Pancreas (tissue), 10 donors: ENCODE results near the gene KIF18A. TPM values are rescaled to one million over a fixed set of nuclear protein-coding genes. Genes with fewer than 3 reads are reported as not detected.

Source experiments
- ATAC-seq, 4 donors: fragments of 200-7000 bp; cut with Tn5 transposase; one replicate each; pipeline versions ENCODE4 v1.8.0 to v1.9.1; 2020; ENCODE audit warnings: mild to moderate bottlenecking in 4 of 4, moderate library complexity in 4 of 4
- DNase-seq, 6 donors: peaks; one replicate each; pipeline ENCODE4 v3.0.0-alpha.2; 2020
- FAIRE-seq: peaks from 2 replicates; lab custom pipeline; 2012; peaks lifted over from hg19 to GRCh38; lab: Jason Lieb, UNC
- H3K27ac ChIP-seq, 4 donors: fragments of 200-600 bp; sonication (generic); 1 replicate in 3 of 4; 2 replicates in 1 of 4; pipeline versions ENCODE4 v1.5.0 to v1.8.0; 2020
- H3K27me3 ChIP-seq, 4 donors: fragments of 200-600 bp; one replicate each; pipeline ENCODE4 v1.8.0; 2021
- H3K36me3 ChIP-seq, 3 donors: fragments of 200-600 bp; sonication (generic) in 1 of 3; one replicate each; pipeline versions ENCODE4 v1.5.0 to v1.8.0; 2020 to 2021
- H3K4me1 ChIP-seq, 3 donors: fragments of 200-600 bp; one replicate each; pipeline ENCODE4 v1.8.0; 2021
- H3K4me3 ChIP-seq, 4 donors: fragments of 200-600 bp; sonication (generic) in 2 of 4; one replicate each; pipeline versions ENCODE4 v1.5.0 to v1.8.0; 2020 to 2021
- H3K9me3 ChIP-seq, 4 donors: fragments of 200-600 bp; one replicate each; pipeline ENCODE4 v1.8.0; 2021
- WGBS, 2 donors: extraction: QIAGEN DNeasy Blood & Tissue Kit; methylation state at CpG; one replicate each; pipeline ENCODE4 v1.1.7; 2013; 5-methylcytosine and 5-hydroxymethylcytosine counted together
- intact Hi-C, 3 donors: fragments of 100-400 bp; cut with DNase I; formaldehyde crosslinking; loops; one replicate each; pipeline versions ENCODE4 v1.11.1 to v1.14.2; 2022
- polyA plus RNA-seq, 2 donors: library from polyadenylated mRNA; stranded (reverse); fragments of 200-250 nt; gene quantifications; one replicate each; pipeline ENCODE4 v1.2.3, GENCODE V29; 2013
- total RNA-seq, 6 donors: library from RNA; stranded (reverse); fragmentation: NEBNext Ultra II Directional in 4 of 6; extraction: Animal tissue kit (Norgen Biotek cat#: 25700) in 4 of 6; gene quantifications; one replicate each; pipeline versions ENCODE4 v1.2.1 to v1.2.4, GENCODE V29; 2021 to 2023
- TF ChIP-seq, protein P1 (sequence below), 4 donors: fragments of 200-600 bp; sonication (generic) in 3 of 4; IDR thresholded peaks; one replicate each; pipeline versions ENCODE4 v1.5.0 to v1.8.0; 2021; ENCODE audit warnings: antibody characterized with exemption in 4 of 4
- donor health status: healthy with polysubstance abuse.
- donor health status: DM: no; HTN: no; CAD: no; lungs with moderate emphysema.
- donor health status: DM: no; HTN: no; CAD: no.
- donor health status: control.
- donor health status: control.
- donor health status: Bipolar disorder and iron deficiency.
- donor health status: DM: yes; HTN: yes; CAD: no.
- donor health status: DM: no; HTN: no; CAD: no.
- donor health status: DM: no; HTN: no; CAD: no.
- donor health status: DM: yes; HTN: yes; CAD: no.

The KIF18A gene
- total and polyA plus RNA-seq, 8 donors = 0.04 to 1.1 (median 0.29) TPM; not detected in 1

DNA sequence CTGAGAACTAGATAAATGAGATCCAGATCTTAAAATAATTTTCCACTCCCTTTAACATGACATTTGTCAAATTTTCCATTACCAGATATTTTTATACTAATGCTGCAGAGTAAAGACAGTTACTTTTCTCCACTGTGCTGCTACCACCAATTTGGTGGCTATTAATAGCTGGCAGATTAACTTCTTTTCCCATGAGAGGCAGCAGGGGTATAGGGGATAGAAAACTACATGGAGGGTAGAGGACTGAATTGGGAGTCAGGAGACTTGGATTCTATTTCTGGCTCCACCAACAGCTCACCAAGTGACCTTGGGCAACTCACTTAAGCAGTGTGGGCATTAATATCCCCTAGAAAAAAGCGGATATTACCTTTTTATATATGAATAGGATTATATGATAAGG is 69.2 kb downstream of the KIF18A start:
- 83% methylated on average over 1 of the region's 1 CpG for WGBS, 2 donors
- H3K4me1 ChIP-seq = no peaks in the 10 kb centered on the region
- no peak for DNase-seq
- H3K27me3 ChIP-seq = no peaks in the 10 kb centered on the region
- no peaks in the 10 kb centered on the region for H3K36me3 ChIP-seq
- no peaks in the 10 kb centered on the region for H3K9me3 ChIP-seq
- TF ChIP-seq, protein P1, sequence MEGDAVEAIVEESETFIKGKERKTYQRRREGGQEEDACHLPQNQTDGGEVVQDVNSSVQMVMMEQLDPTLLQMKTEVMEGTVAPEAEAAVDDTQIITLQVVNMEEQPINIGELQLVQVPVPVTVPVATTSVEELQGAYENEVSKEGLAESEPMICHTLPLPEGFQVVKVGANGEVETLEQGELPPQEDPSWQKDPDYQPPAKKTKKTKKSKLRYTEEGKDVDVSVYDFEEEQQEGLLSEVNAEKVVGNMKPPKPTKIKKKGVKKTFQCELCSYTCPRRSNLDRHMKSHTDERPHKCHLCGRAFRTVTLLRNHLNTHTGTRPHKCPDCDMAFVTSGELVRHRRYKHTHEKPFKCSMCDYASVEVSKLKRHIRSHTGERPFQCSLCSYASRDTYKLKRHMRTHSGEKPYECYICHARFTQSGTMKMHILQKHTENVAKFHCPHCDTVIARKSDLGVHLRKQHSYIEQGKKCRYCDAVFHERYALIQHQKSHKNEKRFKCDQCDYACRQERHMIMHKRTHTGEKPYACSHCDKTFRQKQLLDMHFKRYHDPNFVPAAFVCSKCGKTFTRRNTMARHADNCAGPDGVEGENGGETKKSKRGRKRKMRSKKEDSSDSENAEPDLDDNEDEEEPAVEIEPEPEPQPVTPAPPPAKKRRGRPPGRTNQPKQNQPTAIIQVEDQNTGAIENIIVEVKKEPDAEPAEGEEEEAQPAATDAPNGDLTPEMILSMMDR (IDR thresholded peaks at IDR 0.05) = no peak
- no peak overlapping the region for H3K4me3 ChIP-seq
- H3K27ac ChIP-seq = no peak overlapping the region
- ATAC-seq = no peak
- FAIRE-seq = no peak
- intact Hi-C loops = no loop called here

- TF ChIP-seq, protein P1 (IDR thresholded peaks at IDR 0.05) = no peak
- ATAC-seq (no peak), FAIRE-seq (no peak), DNase-seq (no peak)
- intact Hi-C loops = no loop called here
- Histone ChIP-seq H3K27ac (no peak overlapping the region), H3K4me3 (no peak overlapping the region), H3K9me3 (no peaks in the 10 kb centered on the region), H3K4me1 (no peaks in the 10 kb centered on the region), H3K36me3 (no peaks in the 10 kb centered on the region), H3K27me3 (no peaks in the 10 kb centered on the region)
- WGBS, 2 donors = 63 to 72% methylated on average over 2 of the region's 2 CpGs
Observed at GRCh38 chr11:28026634-28027290, 81.2 kb downstream of the KIF18A start.

GRCh38 chr11:28017816-28018215 is 90.1 kb downstream of the KIF18A start:
- no peaks in the 10 kb centered on the region for H3K27me3 ChIP-seq
- H3K36me3 ChIP-seq = no peaks in the 10 kb centered on the region
- H3K27ac ChIP-seq = no peak overlapping the region
- FAIRE-seq (no peak), ATAC-seq (no peak), DNase-seq (no peak)
- TF ChIP-seq, protein P1 (IDR thresholded peaks at IDR 0.05) = no peak
- intact Hi-C loops = no loop called here
- no peaks in the 10 kb centered on the region for H3K9me3 ChIP-seq
- no peaks in the 10 kb centered on the region for H3K4me1 ChIP-seq
- 88 to 96% methylated on average over 2 of the region's 2 CpGs for WGBS, 2 donors
- no peak overlapping the region for H3K4me3 ChIP-seq

GRCh38 chr11:28011813-28012212 is 96.1 kb downstream of the KIF18A start:
- Histone ChIP-seq H3K27ac (no peak overlapping the region), H3K9me3 (no peaks in the 10 kb centered on the region), H3K27me3 (no peaks in the 10 kb centered on the region), H3K4me1 (no peaks in the 10 kb centered on the region), H3K4me3 (no peak overlapping the region), H3K36me3 (no peaks in the 10 kb centered on the region)
- FAIRE-seq (no peak), DNase-seq (no peak), ATAC-seq (no peak)
- TF ChIP-seq, protein P1 (IDR thresholded peaks at IDR 0.05) = no peak
- 81 to 89% methylated on average over 4 of the region's 4 CpGs for WGBS, 2 donors
- intact Hi-C loops = no loop called here

DNA sequence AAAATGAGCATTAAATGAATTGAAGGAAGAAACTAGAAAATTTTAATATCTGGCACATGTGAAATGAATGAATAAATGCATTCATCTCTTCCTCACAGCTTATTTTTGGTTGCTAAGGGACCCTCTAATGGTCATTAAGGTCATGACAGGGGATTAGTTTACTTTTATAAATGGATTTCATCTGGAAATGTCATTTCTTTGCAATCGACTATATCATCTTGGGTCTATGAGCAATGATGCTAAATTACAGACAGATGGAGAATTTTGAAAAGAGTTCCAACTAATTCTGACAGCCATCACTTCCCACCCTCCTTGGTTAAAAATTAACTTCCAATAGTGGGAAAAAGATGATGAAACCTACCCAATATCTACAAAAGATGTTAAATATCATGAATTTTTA is 98.0 kb downstream of the KIF18A start:
- FAIRE-seq (no peak), DNase-seq (no peak), ATAC-seq (no peak)
- H3K4me3 ChIP-seq = no peak overlapping the region
- H3K4me1 ChIP-seq = no peaks in the 10 kb centered on the region
- 65 to 78% methylated on average over 1 of the region's 1 CpG for WGBS, 2 donors
- no peaks in the 10 kb centered on the region for H3K27me3 ChIP-seq
- intact Hi-C loops = no loop called here
- H3K9me3 ChIP-seq = no peaks in the 10 kb centered on the region
- TF ChIP-seq, protein P1 (IDR thresholded peaks at IDR 0.05) = no peak
- H3K27ac ChIP-seq = no peak overlapping the region
- no peaks in the 10 kb centered on the region for H3K36me3 ChIP-seq
